Measurements from ENCODE around the gene RILPL1.

DNA sequence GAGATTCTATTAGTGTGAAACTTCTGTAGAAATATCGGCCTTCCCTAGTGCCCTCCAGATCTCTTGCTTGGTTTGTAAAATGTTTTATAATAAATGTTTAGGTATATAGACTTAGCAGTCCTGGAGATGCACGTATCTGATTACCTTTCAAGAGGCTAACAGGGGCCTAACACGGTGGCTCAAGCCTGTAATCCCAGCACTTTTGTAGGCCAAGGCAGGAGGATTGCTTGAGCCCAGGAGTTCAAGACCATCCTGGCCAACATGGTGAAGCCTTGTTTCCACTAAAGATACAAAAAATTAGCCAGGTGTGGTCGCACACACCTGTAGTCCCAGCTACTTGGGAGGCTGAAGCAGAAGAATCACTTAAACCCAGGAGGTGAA, 87.2 kb downstream of the RILPL1 start:
- TF ChIP-seq, protein P1, sequence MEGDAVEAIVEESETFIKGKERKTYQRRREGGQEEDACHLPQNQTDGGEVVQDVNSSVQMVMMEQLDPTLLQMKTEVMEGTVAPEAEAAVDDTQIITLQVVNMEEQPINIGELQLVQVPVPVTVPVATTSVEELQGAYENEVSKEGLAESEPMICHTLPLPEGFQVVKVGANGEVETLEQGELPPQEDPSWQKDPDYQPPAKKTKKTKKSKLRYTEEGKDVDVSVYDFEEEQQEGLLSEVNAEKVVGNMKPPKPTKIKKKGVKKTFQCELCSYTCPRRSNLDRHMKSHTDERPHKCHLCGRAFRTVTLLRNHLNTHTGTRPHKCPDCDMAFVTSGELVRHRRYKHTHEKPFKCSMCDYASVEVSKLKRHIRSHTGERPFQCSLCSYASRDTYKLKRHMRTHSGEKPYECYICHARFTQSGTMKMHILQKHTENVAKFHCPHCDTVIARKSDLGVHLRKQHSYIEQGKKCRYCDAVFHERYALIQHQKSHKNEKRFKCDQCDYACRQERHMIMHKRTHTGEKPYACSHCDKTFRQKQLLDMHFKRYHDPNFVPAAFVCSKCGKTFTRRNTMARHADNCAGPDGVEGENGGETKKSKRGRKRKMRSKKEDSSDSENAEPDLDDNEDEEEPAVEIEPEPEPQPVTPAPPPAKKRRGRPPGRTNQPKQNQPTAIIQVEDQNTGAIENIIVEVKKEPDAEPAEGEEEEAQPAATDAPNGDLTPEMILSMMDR (conservative IDR thresholded peaks at IDR 0.05; ENCODE audit: low read depth, low read length): no peak
- no peak for TF ChIP-seq EZH2 (IDR thresholded peaks at IDR 0.05; ENCODE audit: borderline replicate concordance, low read depth, low read length, poor library complexity, severe bottlenecking)

Data from A673 (cell line).